HG03457 (cell line): ENCODE measurements around the gene TATDN3.
"Not testable (repeated sequence)": the region's sequence is repeated elsewhere in the genome, so short reads cannot be mapped to it uniquely, and the experiment has no call there.

Experiments
- ATAC-seq: cut with Tn5 transposase; IDR thresholded peaks from one replicate; pipeline ENCODE4 v1.9.1; 2021; ENCODE audit warnings: moderate number of reproducible peaks; ENCODE audit not compliant: unreplicated experiment

Gene TATDN3, protein sequence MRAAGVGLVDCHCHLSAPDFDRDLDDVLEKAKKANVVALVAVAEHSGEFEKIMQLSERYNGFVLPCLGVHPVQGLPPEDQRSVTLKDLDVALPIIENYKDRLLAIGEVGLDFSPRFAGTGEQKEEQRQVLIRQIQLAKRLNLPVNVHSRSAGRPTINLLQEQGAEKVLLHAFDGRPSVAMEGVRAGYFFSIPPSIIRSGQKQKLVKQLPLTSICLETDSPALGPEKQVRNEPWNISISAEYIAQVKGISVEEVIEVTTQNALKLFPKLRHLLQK

DNA sequence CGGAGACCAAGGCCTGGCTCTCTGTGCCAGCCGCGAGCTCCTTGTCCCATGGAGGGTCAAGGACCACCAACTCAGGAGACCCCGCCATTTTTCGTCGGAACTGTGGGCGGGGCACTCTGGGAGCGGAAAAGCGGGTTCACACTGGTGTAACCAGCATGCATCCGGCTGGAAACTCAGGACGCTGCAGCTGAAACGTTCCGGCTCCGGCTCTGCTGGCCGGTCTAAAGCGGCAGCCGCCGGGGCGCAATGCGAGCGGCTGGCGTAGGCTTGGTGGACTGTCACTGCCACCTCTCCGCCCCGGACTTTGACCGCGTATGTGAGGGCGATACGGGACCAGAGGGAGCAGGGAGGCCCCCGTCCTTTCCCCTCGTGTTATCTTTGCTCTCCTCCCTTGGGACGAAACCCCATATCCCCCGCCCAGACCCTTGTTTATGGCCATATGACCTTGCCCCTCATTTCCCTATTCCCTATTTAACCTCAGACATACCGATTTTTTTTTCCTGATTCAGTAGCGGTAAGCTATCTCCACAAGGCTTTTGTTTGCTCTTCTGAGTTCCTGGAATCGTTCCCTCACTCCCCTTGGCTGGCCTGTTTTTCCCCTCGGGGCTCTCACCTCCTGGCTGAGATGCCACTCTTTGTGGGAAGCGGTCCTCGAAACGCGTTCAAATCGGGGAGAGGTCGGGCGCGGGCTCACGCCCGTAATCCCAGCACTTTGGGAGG is at the start of gene TATDN3, which contains the start of gene NSL1:
TATDN3 (plus strand) TSS at position 219 of the 720 bp plus-strand sequence; CDS start at position 247, 28 bp downstream.
NSL1 (minus strand) TSS at position 102 of the 720 bp plus-strand sequence; CDS start at position 88, 14 bp downstream.
- ATAC-seq: peak; percentile 56

DNA sequence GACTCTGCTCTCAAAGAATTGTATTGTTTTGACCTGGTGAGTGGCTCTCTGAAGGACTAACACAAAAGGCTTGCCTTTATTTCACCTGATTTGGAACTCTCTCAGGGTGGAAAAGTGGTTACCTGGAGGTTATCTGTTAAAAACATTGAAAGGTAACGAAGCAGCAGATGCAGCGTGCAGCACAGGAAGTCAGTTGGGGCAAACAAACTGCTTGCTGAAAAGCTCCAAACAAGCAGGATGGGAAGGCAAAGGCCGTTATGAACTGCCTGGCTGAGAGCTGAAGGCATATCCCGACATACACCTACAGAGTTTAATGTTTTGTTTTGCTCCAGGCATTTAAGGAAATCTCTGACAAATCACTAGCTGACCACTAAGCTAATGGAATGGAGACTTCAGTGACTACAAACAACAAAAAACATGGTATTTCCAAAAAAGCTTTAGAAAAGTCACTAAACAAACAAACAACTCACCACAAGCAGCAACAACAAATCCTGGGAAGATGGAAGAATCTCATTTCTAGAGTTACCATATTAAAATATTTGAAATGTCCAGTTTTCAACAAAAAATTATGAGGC is 47.7 kb upstream of the TATDN3 start:
- no peak for ATAC-seq

DNA sequence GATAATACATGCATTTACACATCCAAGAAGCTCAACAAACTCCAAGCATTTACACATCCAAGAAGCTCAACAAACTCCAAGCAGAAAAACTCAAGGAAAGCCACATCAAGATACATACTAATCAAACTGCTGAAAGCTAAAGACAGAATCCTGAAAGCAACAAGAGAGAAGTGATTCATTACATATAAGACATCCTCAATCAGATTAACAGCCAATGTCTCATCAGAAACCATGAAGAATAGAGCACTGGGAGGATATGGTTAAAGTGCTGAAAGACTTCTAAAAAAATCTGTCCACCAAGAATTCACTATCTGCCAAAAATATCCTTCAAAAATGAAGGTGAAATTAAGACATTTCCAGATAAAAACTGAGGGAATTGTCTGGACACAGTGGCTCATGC is 46.4 kb upstream of the TATDN3 start:
- no peak for ATAC-seq

DNA sequence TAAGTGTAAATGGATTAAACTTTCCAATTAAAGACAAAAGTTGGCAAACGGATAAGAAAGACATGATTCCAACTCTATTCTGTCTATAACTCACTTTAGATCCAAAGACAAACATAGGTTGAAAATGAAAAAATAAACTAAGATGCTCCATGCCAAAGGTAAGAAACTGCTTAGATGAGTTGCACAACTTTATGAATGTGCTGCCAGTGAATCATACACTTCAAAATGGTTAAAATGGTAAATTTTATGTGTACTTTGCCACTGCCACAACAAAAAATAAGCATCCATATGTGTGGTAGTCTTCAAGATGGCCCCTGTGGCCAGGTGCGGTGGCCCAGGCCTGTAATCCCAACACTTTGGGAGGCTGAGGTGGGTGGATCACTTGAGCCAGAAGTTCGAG is 45.1 kb upstream of the TATDN3 start:
- ATAC-seq: no peak

DNA sequence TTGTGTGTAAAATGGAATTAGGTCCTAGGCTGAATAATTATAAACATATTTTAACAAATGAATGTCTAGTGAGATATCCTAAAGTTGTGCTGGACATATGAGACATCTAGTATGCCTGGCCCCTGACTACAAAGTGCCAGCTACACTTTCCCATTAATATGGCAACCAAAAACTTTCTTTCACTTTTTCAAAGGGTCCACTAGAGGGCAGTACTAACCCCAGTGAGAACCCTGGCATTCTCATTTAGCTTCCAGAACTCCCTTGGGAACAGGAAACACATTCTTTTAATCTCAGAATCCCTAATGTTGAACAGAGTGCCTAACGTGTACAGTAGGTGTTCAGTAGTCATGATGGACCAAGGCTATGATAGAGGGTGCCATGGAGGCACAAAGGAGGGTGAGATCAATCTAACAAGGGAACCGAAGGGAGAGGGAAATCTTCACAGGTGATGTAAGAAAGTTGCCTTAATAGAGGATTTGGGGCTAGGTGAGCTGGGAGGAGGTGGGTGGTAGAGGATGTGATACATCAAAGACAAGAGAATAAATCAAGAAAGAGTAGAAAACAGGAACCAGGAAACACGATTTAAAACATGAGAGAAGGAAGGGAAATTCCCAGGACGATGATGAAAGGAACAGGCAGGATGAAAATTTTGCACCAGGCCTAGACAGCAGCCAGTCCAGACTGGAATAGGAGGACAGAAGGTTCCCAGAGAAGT is 41.7 kb upstream of the TATDN3 start:
- ATAC-seq: no peak

DNA sequence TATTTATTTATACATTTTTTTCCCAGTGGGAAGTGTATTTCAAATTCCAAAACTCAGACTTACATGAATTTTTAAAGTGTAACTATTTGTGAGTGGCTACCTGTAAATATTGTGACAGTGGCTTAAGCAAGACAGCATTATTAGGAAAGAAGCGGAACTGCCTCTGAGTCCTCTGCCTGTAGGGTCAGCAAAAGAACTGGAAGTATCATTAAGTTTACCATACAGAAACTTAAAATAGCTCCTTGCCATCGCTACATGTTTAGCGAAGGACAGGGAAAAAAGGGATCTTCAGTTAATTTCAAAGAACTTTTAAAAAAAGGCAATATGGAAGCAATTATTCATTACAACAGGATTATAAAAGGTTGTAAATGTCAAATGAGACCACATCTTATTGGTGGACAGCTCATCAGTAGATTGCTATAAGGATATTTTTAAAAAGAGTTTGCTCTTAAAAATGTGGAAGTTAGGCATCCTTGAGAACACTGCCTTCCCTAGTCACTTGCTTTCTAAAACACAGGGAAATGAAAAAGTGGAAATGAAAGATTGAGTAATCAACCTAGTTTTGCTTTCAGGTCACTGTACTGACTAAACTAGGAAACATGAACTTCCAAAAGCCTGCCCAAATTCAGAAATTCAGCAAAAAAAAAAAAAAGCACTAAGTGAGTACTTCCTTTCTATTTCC is 39.3 kb upstream of the TATDN3 start:
- ATAC-seq: no peak

DNA sequence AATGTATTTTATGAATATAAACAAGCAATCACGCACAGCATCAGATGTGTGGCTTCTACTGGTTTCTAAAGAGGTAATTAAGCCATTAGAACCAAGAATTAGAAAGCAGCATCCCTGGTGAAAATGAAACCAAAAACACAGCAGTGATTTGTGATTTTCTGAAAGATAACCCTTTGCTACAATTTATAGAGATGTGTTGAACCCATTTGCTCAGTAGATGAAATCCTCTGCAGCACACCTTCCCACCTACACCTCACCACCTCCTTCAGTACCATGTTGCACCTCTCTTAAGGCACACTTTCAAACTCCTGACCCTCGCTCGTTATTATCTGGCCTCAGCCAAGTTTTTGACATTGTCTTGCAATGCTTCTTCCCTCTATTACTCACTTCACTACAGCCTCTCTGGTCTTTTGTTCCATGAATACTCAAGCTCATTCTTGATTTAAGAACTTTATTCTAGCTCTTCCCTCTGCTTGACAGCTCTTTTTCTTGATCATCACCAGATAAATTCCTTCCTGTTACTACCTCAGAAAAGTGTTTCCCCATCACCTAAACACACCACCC is 38.7 kb upstream of the TATDN3 start:
- ATAC-seq: no peak

DNA sequence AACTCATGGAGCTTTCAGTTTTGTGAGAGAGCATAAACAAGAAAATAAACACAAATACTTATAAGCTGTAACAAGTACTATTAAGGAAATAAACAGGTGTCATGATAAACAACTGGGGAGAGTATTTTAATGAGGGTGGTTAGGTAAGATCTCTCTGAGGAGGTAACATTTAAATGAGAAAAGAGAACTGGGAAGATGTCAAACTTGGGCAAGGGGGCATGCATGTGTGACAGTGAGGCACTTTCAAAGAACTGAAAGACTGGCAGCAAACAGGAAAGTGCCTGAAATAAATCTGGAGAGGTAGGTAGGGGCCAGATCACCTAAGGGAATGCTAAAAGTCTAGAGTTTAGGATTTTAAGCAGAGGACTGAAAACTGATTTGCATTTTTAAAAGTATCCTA is 37.9 kb upstream of the TATDN3 start:
- no peak for ATAC-seq

DNA sequence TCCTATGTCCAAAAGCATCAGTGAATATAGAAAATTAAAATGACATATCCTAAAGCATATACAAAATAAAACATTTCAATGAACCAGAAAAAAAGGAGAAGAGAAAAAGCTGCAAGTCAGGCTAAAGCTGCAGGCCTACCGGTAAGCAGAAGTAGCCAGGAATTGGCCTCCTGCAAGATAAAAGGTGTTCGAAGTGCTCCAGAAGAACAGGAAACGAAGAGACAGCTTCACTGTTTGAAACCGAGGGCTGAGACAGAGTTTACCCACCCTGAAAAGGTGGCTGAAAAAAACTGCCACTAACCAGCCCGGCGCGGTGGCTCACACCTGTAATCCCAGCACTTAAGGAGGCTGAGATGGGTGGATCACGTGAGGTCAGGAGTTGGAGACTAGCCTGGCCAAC is 37.5 kb upstream of the TATDN3 start:
- no peak for ATAC-seq

DNA sequence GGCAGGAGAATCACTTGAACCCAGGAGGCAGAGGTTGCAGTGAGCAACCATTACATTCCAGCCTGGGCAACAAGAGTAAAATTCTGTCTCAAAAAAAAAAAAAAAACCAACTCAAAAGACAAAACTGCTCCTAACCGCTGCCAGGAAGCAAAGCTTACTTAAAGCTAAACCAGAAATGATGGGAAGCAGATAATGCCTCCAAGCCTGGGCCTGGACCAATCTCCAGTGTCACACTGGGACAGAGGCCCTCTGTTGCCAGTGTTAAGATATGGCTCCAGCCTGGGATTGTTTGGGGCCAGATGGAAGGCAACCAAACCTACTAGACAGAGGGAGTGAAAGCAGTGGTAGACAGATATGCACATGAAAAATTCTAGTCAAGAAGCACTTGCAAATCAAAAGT is 37.0 kb upstream of the TATDN3 start:
- ATAC-seq: no peak

DNA sequence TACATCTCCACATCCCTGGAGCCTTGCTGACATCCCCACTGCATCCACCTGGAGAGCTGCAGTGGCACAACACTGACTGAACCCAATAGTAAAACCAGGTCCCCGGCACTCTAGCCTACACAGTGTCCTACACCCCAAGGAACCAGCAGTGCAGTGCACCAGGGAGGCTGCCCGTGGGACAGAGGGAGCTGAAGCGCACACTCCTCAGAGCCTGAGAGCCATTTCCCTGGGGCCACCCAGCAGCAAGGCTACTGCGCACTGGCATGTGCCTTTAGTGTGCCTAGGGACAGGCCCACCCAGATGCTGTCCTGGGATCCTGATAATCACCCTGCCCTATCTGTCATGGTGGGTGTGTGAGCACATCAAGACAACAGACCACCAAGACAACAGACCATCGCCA is 32.0 kb upstream of the TATDN3 start:
- no peak for ATAC-seq

DNA sequence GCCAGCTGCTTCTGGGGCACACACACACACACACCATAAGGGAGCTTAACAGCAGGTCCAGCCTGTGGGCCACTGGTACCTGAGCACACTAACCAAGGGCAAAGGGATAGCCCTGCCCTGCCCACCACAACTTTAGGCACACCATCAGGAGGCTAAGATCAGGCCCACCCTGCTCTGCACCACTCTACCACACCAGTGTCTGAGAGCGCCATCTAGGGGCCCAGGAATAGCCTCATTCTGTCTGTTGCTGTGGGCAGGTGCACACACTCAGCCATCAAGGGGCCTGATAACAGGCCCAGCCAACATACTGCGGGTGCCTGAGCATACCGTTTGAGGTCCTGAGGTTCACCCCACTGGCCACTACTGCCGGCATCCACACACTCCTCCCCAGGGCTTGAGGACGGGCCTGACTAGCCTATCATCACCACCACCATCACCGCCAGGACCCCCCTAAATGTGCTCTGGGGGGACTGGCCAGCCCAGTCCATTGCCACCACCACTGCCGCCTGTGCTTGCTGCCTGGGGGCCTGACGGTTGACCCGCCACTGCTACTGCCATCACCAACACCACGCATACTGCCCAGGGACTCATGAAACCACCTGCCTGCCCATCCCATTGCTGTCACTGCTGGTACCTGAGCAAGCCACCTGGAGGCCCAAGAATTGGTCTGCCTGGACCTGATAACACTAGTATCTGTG is 31.4 kb upstream of the TATDN3 start:
- ATAC-seq: no peak

DNA sequence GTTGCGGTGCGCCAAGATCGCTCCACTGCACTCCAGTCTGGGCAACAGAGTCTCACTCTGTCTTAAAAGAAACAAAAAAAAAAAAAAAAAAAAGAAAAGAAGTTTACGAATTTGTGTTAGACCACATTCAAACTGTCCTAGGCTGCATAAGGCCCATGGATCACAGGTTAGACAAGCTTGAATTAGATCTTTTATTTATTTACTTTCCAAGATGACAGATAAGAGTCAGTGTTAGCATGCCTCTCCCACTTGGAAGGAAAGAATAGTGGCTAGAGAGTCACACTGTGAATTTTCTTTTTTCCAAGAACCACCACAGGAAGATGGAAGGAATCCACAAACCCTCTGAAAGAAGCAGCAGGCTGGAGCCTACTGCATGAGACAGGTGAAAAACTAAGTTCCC is 29.5 kb upstream of the TATDN3 start:
- ATAC-seq: no peak

DNA sequence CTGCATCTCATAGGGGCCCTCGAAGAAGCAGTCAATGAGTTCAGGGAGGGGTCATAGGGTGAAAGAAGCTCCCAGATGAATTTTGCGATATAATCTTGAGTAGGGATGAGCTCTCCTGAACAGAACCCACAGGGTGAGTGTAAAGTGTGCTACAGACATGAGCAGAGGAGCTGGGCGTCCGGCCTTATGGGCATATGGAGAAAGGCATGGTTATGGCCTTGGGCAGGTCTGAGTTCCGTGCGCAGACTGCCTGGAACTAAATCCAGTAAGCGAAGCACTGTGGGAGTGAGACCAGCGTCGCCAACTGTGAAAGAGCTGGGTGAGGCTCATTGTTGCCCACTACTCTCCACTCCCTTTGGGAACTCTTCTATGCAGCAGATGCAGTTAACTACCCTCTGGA is 28.9 kb upstream of the TATDN3 start:
- ATAC-seq: no peak

DNA sequence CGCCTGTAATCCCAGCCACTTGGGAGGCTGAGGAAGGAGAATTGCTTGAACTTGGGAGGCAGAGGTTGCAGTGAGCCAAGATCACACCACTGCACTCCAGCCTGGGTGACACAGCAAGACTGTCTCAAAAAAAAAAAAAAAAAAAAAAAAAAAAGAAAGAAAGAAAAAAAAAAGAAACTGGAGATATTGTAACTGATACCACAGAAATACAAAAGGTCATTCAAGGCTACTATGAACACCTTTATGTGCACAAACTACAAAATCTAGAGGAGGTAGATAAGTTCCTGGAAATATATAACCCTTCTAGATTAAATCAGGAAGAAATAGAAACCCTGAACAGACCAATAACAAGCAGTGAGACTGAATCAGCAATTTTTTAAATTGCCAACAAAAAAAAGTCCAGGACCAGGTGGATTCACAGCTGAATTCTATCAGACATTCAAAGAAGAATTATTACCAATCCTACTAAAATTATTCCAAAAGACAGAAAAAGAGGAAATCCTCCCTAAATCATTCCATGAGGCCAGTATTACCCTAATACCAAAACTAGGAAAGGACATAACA is 26.9 kb upstream of the TATDN3 start:
- not testable (repeated sequence) for ATAC-seq

DNA sequence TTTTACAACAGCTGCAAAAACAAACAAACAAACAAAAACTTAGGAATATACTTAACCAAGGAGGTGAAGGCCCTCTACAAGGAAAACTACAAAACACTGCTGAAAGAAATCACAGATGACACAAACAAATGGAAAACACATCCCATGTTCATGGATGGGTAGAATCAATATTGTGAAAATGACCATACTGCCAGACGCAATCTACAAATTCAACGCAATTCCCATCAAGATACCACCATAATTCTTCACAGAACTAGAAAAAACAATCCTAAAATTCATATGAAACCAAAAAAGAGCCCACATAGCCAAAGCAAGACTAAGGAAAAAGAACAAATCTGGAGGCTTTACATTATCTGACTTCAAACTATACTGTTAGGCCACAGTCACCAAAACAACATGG is 24.9 kb upstream of the TATDN3 start:
- not testable (repeated sequence) for ATAC-seq

DNA sequence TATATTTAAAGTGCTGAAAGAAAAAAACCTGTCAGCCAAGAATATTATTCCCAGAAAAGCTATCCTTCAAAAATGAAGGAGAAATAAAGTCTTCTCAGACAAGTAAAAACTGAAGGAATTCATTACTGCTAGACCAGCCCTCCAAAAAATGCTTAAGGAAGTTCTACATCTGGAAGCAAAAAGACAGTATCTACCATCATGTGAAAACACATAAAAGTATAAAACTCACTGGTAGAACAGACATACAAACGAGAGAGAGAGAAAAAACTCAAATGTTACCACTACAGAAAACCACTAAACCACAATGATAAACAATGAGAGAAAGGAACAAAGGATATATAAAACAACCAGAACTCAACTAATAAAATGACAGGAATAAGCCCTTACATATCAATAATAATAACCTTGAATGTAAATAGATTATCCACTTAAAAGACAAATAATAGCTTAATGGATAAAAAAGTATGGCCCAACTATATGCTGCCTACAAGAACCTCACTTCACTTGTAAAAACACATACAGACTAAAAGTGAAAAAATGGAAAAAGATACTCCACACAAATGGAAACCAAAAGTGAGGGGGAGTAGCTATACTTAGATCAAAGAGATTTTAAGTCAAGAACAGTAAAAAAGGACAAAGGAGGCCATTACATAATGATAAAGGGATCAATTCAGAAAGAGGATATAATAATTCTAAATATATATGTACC is 22.1 kb upstream of the TATDN3 start:
- no peak for ATAC-seq

DNA sequence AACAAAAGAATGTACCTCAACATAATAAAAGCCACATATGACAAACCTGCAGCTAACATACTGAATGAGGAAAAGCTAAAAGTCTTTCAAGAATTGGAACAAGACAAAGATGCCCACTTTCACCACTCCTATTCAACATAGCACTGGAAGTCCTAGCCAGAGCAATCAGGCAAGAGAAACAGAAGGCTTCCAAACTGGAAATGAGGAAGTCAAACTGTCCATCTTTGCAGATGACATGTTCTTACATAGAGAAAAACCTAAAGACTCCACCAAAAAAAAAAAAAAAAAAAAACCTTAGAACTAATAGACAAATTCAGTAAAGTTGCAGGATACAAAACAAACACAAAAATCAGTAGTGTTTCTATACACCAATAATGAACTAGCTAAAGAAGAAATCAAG is 20.4 kb upstream of the TATDN3 start:
- ATAC-seq: no peak

DNA sequence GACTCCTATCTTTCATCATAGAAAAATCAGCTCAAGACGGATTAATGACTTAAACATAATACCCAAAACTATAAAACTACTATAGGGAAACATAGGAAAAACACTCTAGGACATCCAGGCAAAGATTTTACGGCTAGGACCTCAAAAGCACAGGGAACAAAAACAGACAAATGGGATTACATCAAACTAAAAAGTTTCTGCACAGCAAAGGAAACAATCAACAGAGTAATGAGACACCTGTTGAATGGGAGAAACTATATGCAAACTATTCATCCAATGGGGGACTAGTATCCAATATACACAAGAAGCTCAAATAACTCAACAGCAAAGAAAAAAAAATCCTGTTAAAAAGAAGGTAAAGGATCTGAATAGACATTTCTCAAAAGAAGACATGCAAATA is 18.7 kb upstream of the TATDN3 start:
- ATAC-seq: no peak
